ENCODE results near the gene SOX5. TPM values are rescaled to one million over a fixed set of nuclear protein-coding genes. Genes with fewer than 3 reads are reported as not detected.

SOX5 gene
- total and polyA plus RNA-seq, 2 donors (not counting 1 experiment from before 2014, with no cell fraction given) = 3.9 to 17.2 TPM

GRCh38 chr12:23482571-23482970 is 466.9 kb downstream of the SOX5 start:
- Histone ChIP-seq H2AFZ (ENCODE audit: insufficient read depth, low read depth, low read length, poor library complexity, severe bottlenecking) (no peak overlapping the region), H4K20me1 (ENCODE audit: control insufficient read depth, insufficient read depth, low read length, poor library complexity, severe bottlenecking) (no peaks in the 10 kb centered on the region), H3K27me3 (replicated peaks in 1 of 4; ENCODE audit: control extremely low read depth in 1 of 4, control insufficient read depth in 3 of 4, insufficient read depth in 4 of 4, low read length in 3 of 4) (no peaks in the 10 kb centered on the region), H3K4me2 (replicated peaks; ENCODE audit: low read depth, low read length, poor library complexity, severe bottlenecking) (no peak overlapping the region), H3K9ac (ENCODE audit: low read length) (no peak overlapping the region), H3K79me2 (ENCODE audit: control insufficient read depth, insufficient read depth, low read length) (no peaks in the 10 kb centered on the region), H3K4me3 (ENCODE audit: control extremely low read depth in 1 of 5, extremely low read depth in 1 of 5, insufficient read depth in 1 of 5, low read depth in 2 of 5, low read length in 4 of 5) (no peak overlapping the region), H3K27ac (ENCODE audit: low read length in 2 of 2) (no peak overlapping the region), H3K9me3 (ENCODE audit: control extremely low read depth in 1 of 3, control insufficient read depth in 2 of 3, insufficient read depth in 1 of 3, low read length in 2 of 3) (no peaks in the 10 kb centered on the region), H3K4me1 (ENCODE audit: control insufficient read depth in 2 of 2, insufficient read depth in 2 of 2, low read length in 2 of 2) (no peaks in the 10 kb centered on the region), H3K36me3 (replicated peaks in 1 of 2; ENCODE audit: control extremely low read depth in 1 of 2, control insufficient read depth in 1 of 2, extremely low read depth in 1 of 2, insufficient read depth in 2 of 2, low read length in 1 of 2) (no peaks in the 10 kb centered on the region)
- WGBS (ENCODE audit: insufficient coverage) = no CpG with 5 or more reads among the region's 1 CpG
- H3K9me3 Mint-ChIP-seq (ENCODE audit: insufficient read depth) = peaks cover 5% of the 10 kb centered on the region
- CTCF ChIA-PET = no interaction called here
- no peak overlapping the region for H3K4me3 Mint-ChIP-seq
- intact Hi-C loops (cut with micrococcal nuclease) = no loop called here
- no peaks in the 10 kb centered on the region for H3K4me1 Mint-ChIP-seq
- ATAC-seq (ENCODE audit: low read depth) (no peak), DNase-seq (no peak)
- H3K27me3 Mint-ChIP-seq = no peaks in the 10 kb centered on the region
- TF ChIP-seq CTCF (IDR thresholded peaks at IDR 0.05) = no peak
- no peak for TF ChIP-seq EZH2 (IDR thresholded peaks at IDR 0.05; ENCODE audit: borderline replicate concordance, insufficient read depth, low read depth, low read length, poor library complexity, severe bottlenecking)
- POLR2A ChIA-PET = no interaction called here
- H3K27ac Mint-ChIP-seq = no peak overlapping the region

Measured in B cell (primary cell).